Transverse colon (tissue), 4 donors: ENCODE results near the gene ATP5PD. TPM values are rescaled to one million over a fixed set of nuclear protein-coding genes. Genes with fewer than 3 reads are reported as not detected.

ENCODE experiments used
- DNase-seq: peaks from one replicate; pipeline ENCODE4 v3.0.0-alpha.2; 2019
- H3K27ac ChIP-seq, 4 donors: fragments of 200-600 bp; sonication (generic); 2 replicates each; pipeline ENCODE4 v1.5.1; 2016 to 2018; ENCODE audit warnings: inconsistent platforms in 4 of 4
- H3K27me3 ChIP-seq: fragments of 200-600 bp; sonication (generic); 2 replicates; pipeline ENCODE4 v1.5.1; 2017; ENCODE audit warnings: inconsistent platforms
- H3K36me3 ChIP-seq, 4 donors: fragments of 200-600 bp; sonication (generic); 2 replicates each; pipeline ENCODE4 v1.5.1; 2017 to 2019; ENCODE audit warnings: inconsistent platforms in 4 of 4
- H3K4me1 ChIP-seq, 4 donors: fragments of 200-600 bp; sonication (generic); 2 replicates each; pipeline ENCODE4 v1.5.1; 2017 to 2020; ENCODE audit warnings: inconsistent platforms in 4 of 4
- H3K4me3 ChIP-seq, 4 donors: fragments of 200-600 bp; sonication (generic); 1 replicate in 1 of 4; 2 replicates in 3 of 4; pipeline versions ENCODE4 v1.5.1 to v1.6.1; 2017 to 2019; ENCODE audit warnings: inconsistent platforms in 4 of 4
- H3K9me3 ChIP-seq, 2 donors: fragments of 200-600 bp; sonication (generic); 2 replicates each; pipeline ENCODE4 v1.5.1; 2017 to 2019; ENCODE audit warnings: inconsistent platforms in 2 of 2
- CTCF ChIP-seq, 5 experiments: fragments of 200-600 bp in 3 of 5; fragments of 450-650 bp in 2 of 5; sonication (generic) in 3 of 5; IDR thresholded peaks; 1 replicate in 2 of 5; 2 replicates in 3 of 5; pipeline ENCODE4 v1.5.1; 2016 to 2017; ENCODE audit warnings: antibody characterized with exemption in 5 of 5, inconsistent platforms in 3 of 5, mild to moderate bottlenecking in 2 of 5, moderate library complexity in 1 of 5
- EP300 ChIP-seq: sonication (generic); formaldehyde crosslinking; IDR thresholded peaks from one replicate; pipeline ENCODE4 v1.6.1; 2017; ENCODE audit warnings: antibody characterized with exemption, low read depth
- POLR2A ChIP-seq: fragments of 450-650 bp; IDR thresholded peaks from one replicate; pipeline ENCODE4 v1.6.1; 2016; ENCODE audit warnings: antibody characterized with exemption, mild to moderate bottlenecking, moderate library complexity
- POLR2AphosphoS5 ChIP-seq, 3 donors: sonication (generic); formaldehyde crosslinking; IDR thresholded peaks; one replicate each; pipeline ENCODE4 v1.6.1; 2016; ENCODE audit warnings: antibody characterized with exemption in 3 of 3
- WGBS, 2 donors: methylation state at CpG; one replicate each; pipeline ENCODE4 v1.1.5; 2018; ENCODE audit warnings: low coverage in 1 of 2; 5-methylcytosine and 5-hydroxymethylcytosine counted together
- in situ Hi-C, 4 donors: fragments of 200-750 bp; cut with MboI; loops; one replicate each; pipeline versions ENCODE4 v1.15.0 to v1.15.1; 2017; ENCODE audit warnings: low sequenced_read_pairs in 3 of 4, low pct_ligation_motif_present in 1 of 4, low pct_unique_long_range_greater_than_20kb in 1 of 4
- intact Hi-C: fragments of 100-400 bp; cut with DNase I; formaldehyde crosslinking; loops from one replicate; pipeline ENCODE4 v1.15.1; 2023; ENCODE audit warnings: low total_unique reads
- total RNA-seq, 4 donors: library from RNA; depleted of rRNA; stranded (reverse); fragments of >200 nt; gene quantifications; one replicate each; pipeline ENCODE4 v1.1.0, GENCODE V29; 2016

Gene ATP5PD
- 100 to 1,000 TPM in 3 of 4 donors, 10 to 100 TPM in 1; 75.2 to 373 (median 245) TPM for total RNA-seq

GRCh38 chr17:75046407-75047289, at the start of gene ATP5PD, which contains the start of gene KCTD2:
Gene ATP5PD (minus strand): TSS chr17:75046969. CDS start chr17:75042650, 4,319 bp downstream.
Gene KCTD2 (plus strand): TSS chr17:75047225. CDS start chr17:75047251, 26 bp downstream.
- Histone ChIP-seq H3K9me3 (no peaks in the 10 kb centered on the region), H3K27me3 (no peaks in the 10 kb centered on the region), H3K27ac (peak within 1 kb of the TSS; percentile 93 to 99 (median 98)), H3K4me3 (peak within 1 kb of the TSS; percentile 66 to 98 (median 82)), H3K4me1 (peaks cover 12 to 30% (median 23%) of the 10 kb centered on the region in 4 donors), H3K36me3 (peaks cover 0 to 8% (median 2%) of the 10 kb centered on the region in 4 donors)
- 1% methylated on average over 63 of the region's 72 CpGs; no CpG with 5 or more reads in 1 of the 2 donors for whole genome bisulfite sequencing, 2 donors
- TF ChIP-seq POLR2AphosphoS5 (IDR thresholded peaks at IDR 0.05) (peak; percentile 96 to 99 (median 98)), EP300 (no peak), CTCF (IDR thresholded peaks at IDR 0.05) (no peak), POLR2A (peak; percentile 97)
- in situ Hi-C loops (no loop called here), intact Hi-C loops (no loop called here)
- DNase-seq = peak; percentile 97

GRCh38 chr17:75096082-75096625, 49.4 kb upstream of the ATP5PD start:
- DNase-seq = peak; percentile 88
- TF ChIP-seq POLR2AphosphoS5 (IDR thresholded peaks at IDR 0.05) (peak; percentile 24 to 86 (median 74)), POLR2A (peak; percentile 54), EP300 (peak; percentile 48), CTCF (IDR thresholded peaks at IDR 0.05) (no peak)
- Histone ChIP-seq H3K4me1 (peaks cover 23 to 51% (median 44%) of the 10 kb centered on the region in 4 donors), H3K36me3 (peaks cover 0 to 3% (median 1%) of the 10 kb centered on the region in 4 donors), H3K27me3 (no peaks in the 10 kb centered on the region), H3K9me3 (no peaks in the 10 kb centered on the region), H3K27ac (peak overlapping the region; percentile 85 to 97 (median 93)), H3K4me3 (no peak overlapping the region)
- in situ Hi-C loops (no loop called here), intact Hi-C loops (no loop called here)
- WGBS, 2 donors = 29 to 63% methylated on average over 2 to 12 of the region's 14 CpGs

GRCh38 chr17:75094871-75095399, 48.2 kb upstream of the ATP5PD start:
- no peaks in the 10 kb centered on the region for H3K9me3 ChIP-seq
- in situ Hi-C loops (no loop called here), intact Hi-C loops (no loop called here)
- peaks cover 0 to 3% (median 1%) of the 10 kb centered on the region in 4 donors for H3K36me3 ChIP-seq
- H3K27me3 ChIP-seq = no peaks in the 10 kb centered on the region
- WGBS, 2 donors = 57 to 100% methylated on average over 1 to 12 of the region's 16 CpGs
- H3K27ac ChIP-seq = peak overlapping the region; percentile 85 to 97 (median 93)
- no peak overlapping the region for H3K4me3 ChIP-seq
- peak; percentile 39 for TF ChIP-seq POLR2A
- TF ChIP-seq POLR2AphosphoS5 (IDR thresholded peaks at IDR 0.05) = no peak
- no peak for TF ChIP-seq EP300
- no peak for DNase-seq
- peaks cover 26 to 63% (median 53%) of the 10 kb centered on the region in 4 donors for H3K4me1 ChIP-seq

- DNase-seq = no peak
- 83 to 97% methylated on average over 1 to 13 of the region's 18 CpGs for WGBS, 2 donors
- Histone ChIP-seq H3K4me3 (no peak overlapping the region), H3K4me1 (peaks cover 37 to 76% (median 61%) of the 10 kb centered on the region in 4 donors), H3K27ac (peak overlapping the region; percentile 90 to 97 (median 96)), H3K36me3 (no peaks in the 10 kb centered on the region), H3K9me3 (no peaks in the 10 kb centered on the region), H3K27me3 (no peaks in the 10 kb centered on the region)
- in situ Hi-C loops = no loop called here
- intact Hi-C loops = no loop called here
- no peak for TF ChIP-seq EP300
- TF ChIP-seq CTCF (IDR thresholded peaks at IDR 0.05) = no peak
- TF ChIP-seq POLR2AphosphoS5 (IDR thresholded peaks at IDR 0.05) = no peak
- TF ChIP-seq POLR2A = no peak
Observed at GRCh38 chr17:75093548-75094158, 46.9 kb upstream of the ATP5PD start.
